GM23248 (cell line): Measurements from ENCODE around the gene TMEM123.

Source experiments
- EZH2 ChIP-seq: fragments of 200-600 bp; sonication (generic); IDR thresholded peaks from 2 replicates; pipeline ENCODE4 v1.6.1; 2018; ENCODE audit warnings: antibody characterized with exemption, mild to moderate bottlenecking; ENCODE audit not compliant: insufficient read depth, poor library complexity, severe bottlenecking
- EZH2phosphoT487 ChIP-seq: fragments of 200-600 bp; sonication (generic); IDR thresholded peaks from 2 replicates; pipeline ENCODE4 v1.6.1; 2018; ENCODE audit warnings: antibody characterized with exemption, moderate library complexity, mild to moderate bottlenecking, low read depth; ENCODE audit not compliant: insufficient read depth

DNA sequence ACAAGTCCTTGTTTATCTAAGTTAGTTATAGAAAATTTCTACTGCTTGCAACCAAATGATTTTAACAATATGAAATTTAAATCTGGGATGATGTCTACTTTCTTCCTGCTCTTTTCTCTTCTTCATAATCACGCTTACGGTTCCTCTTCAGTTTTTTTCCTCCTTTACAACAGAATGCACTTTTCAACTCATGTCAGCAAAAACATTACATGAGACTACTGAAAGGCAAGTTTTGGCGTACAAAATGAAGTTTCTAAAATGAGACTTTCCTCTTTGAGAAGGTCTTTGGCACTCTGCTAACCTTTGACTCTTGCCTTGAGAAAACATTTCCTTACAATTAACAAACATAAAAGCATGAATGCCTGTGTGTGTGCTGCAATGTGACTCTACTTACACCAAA is 23.3 kb downstream of the TMEM123 start:
- TF ChIP-seq EZH2phosphoT487 (no peak), EZH2 (no peak)
